NT2/D1 (cell line): ENCODE measurements around the gene RUFY3.
"Not testable (repeated sequence)": the region's sequence is repeated elsewhere in the genome, so short reads cannot be mapped to it uniquely, and the experiment has no call there.

Experiments used
- DNase-seq: peaks from one replicate; pipeline ENCODE4 v3.0.0-alpha.2; 2011; ENCODE audit warnings: low read depth, low spot score
- H3K27me3 ChIP-seq: 2 replicates; pipeline ENCODE4 v1.6.0; 2011; ENCODE audit warnings: mild to moderate bottlenecking; ENCODE audit not compliant: insufficient read length, insufficient read depth
- H3K36me3 ChIP-seq: 2 replicates; pipeline ENCODE4 v1.6.1; 2011; ENCODE audit warnings: mild to moderate bottlenecking, low read length, mixed read lengths; ENCODE audit not compliant: insufficient read depth, insufficient read length
- H3K4me1 ChIP-seq: 2 replicates; pipeline ENCODE4 v1.5.1; 2011; ENCODE audit not compliant: insufficient read depth, insufficient read length
- H3K4me3 ChIP-seq: 2 replicates; pipeline ENCODE4 v1.5.1; 2011; ENCODE audit warnings: low read depth; ENCODE audit not compliant: insufficient read length
- H3K9ac ChIP-seq: 2 replicates; pipeline ENCODE4 v1.6.0; 2011; ENCODE audit warnings: low read depth; ENCODE audit not compliant: insufficient read length
- H3K9me3 ChIP-seq: 2 replicates; pipeline ENCODE4 v1.5.1; 2011; ENCODE audit warnings: mild to moderate bottlenecking, low read length; ENCODE audit not compliant: insufficient read depth
- SUZ12 ChIP-seq: IDR thresholded peaks from 2 replicates; pipeline ENCODE4 v1.6.1; 2011; ENCODE audit not compliant: insufficient read length, insufficient read depth; ENCODE audit errors: extremely low read depth
- YY1 ChIP-seq: IDR thresholded peaks from 2 replicates; pipeline ENCODE4 v1.6.1; 2011; ENCODE audit not compliant: insufficient read length, insufficient read depth
- ZNF274 ChIP-seq: IDR thresholded peaks from 2 replicates; pipeline ENCODE4 v1.6.1; 2011; ENCODE audit warnings: mild to moderate bottlenecking, low read depth, low read length

RUFY3 gene

GRCh38 chr4:70734168-70734954 is 12.6 kb downstream of the RUFY3 start:
- Histone ChIP-seq H3K4me3 (no peak overlapping the region), H3K9ac (no peak overlapping the region), H3K4me1 (peaks cover 2% of the 10 kb centered on the region), H3K27me3 (no peaks in the 10 kb centered on the region), H3K36me3 (no peaks in the 10 kb centered on the region), H3K9me3 (no peaks in the 10 kb centered on the region)
- no peak for TF ChIP-seq SUZ12
- no peak for TF ChIP-seq YY1
- no peak for TF ChIP-seq ZNF274
- no peak for DNase-seq

GRCh38 chr4:70734971-70735370 is 13.2 kb downstream of the RUFY3 start:
- Histone ChIP-seq H3K27me3 (no peaks in the 10 kb centered on the region), H3K36me3 (no peaks in the 10 kb centered on the region), H3K4me3 (no peak overlapping the region), H3K9ac (no peak overlapping the region), H3K4me1 (peaks cover 2% of the 10 kb centered on the region), H3K9me3 (no peaks in the 10 kb centered on the region)
- no peak for DNase-seq
- no peak for TF ChIP-seq ZNF274
- TF ChIP-seq YY1 = no peak
- TF ChIP-seq SUZ12 = no peak

- not testable (repeated sequence) for H3K36me3 ChIP-seq, H3K9ac ChIP-seq, H3K4me1 ChIP-seq, H3K27me3 ChIP-seq, H3K9me3 ChIP-seq, H3K4me3 ChIP-seq
- peak; percentile 8 for DNase-seq
These were observed 14.2 kb downstream of the RUFY3 start for GRCh38 chr4:70735915-70736314.

- no peak for TF ChIP-seq ZNF274
- Histone ChIP-seq H3K36me3 (no peaks in the 10 kb centered on the region), H3K9ac (no peak overlapping the region), H3K4me3 (no peak overlapping the region), H3K9me3 (no peaks in the 10 kb centered on the region), H3K27me3 (no peaks in the 10 kb centered on the region), H3K4me1 (peaks cover 2% of the 10 kb centered on the region)
- no peak for DNase-seq
These were observed 15.2 kb downstream of the RUFY3 start for GRCh38 chr4:70737006-70737405.

GRCh38 chr4:70737409-70737808 is 15.6 kb downstream of the RUFY3 start:
- TF ChIP-seq SUZ12 (no peak), YY1 (no peak), ZNF274 (no peak)
- Histone ChIP-seq H3K4me3 (no peak overlapping the region), H3K9ac (no peak overlapping the region), H3K36me3 (no peaks in the 10 kb centered on the region), H3K9me3 (no peaks in the 10 kb centered on the region), H3K4me1 (peaks cover 3% of the 10 kb centered on the region), H3K27me3 (no peaks in the 10 kb centered on the region)
- no peak for DNase-seq

- Histone ChIP-seq H3K4me1 (peaks cover 3% of the 10 kb centered on the region), H3K9ac (no peak overlapping the region), H3K36me3 (no peaks in the 10 kb centered on the region), H3K9me3 (no peaks in the 10 kb centered on the region), H3K27me3 (no peaks in the 10 kb centered on the region), H3K4me3 (no peak overlapping the region)
- TF ChIP-seq YY1 (no peak), SUZ12 (no peak), ZNF274 (no peak)
- DNase-seq = no peak
These were observed 18.0 kb downstream of the RUFY3 start for GRCh38 chr4:70739496-70740337.

- Histone ChIP-seq H3K9ac (no peak overlapping the region), H3K9me3 (no peaks in the 10 kb centered on the region), H3K36me3 (no peaks in the 10 kb centered on the region), H3K4me3 (no peak overlapping the region), H3K4me1 (peaks cover 2% of the 10 kb centered on the region), H3K27me3 (no peaks in the 10 kb centered on the region)
- no peak for DNase-seq
- TF ChIP-seq YY1 (no peak), ZNF274 (no peak), SUZ12 (no peak)
These were observed 20.3 kb downstream of the RUFY3 start for GRCh38 chr4:70741867-70742658.
